Esophagus muscularis mucosa (tissue), 4 donors: ENCODE measurements around the gene CNOT6. TPM values are rescaled to one million over a fixed set of nuclear protein-coding genes. Genes with fewer than 3 reads are reported as not detected.

ENCODE experiments used
- DNase-seq: peaks from one replicate; pipeline ENCODE4 v3.0.0-alpha.2; 2017; ENCODE audit errors: extremely low spot score
- H3K27ac ChIP-seq, 4 donors: fragments of 200-600 bp; sonication (generic); replicated peaks in 1 of 4; 1 replicate in 3 of 4; 2 replicates in 1 of 4; pipeline ENCODE4 v1.5.1; 2016 to 2019; ENCODE audit warnings: mild to moderate bottlenecking in 1 of 4
- H3K27me3 ChIP-seq, 4 donors: fragments of 200-600 bp; sonication (generic); one replicate each; pipeline versions ENCODE4 v1.5.1 to v1.6.0; 2016 to 2019
- H3K36me3 ChIP-seq, 4 donors: fragments of 200-600 bp; sonication (generic); one replicate each; pipeline ENCODE4 v1.5.1; 2016 to 2019
- H3K4me1 ChIP-seq, 4 donors: fragments of 200-600 bp; sonication (generic); one replicate each; pipeline ENCODE4 v1.5.1; 2016 to 2019
- H3K4me3 ChIP-seq, 4 donors: fragments of 200-600 bp; sonication (generic); 1 replicate in 2 of 4; 2 replicates in 2 of 4; pipeline ENCODE4 v1.5.1; 2016 to 2019; ENCODE audit warnings: mild to moderate bottlenecking in 4 of 4, moderate library complexity in 1 of 4
- H3K9me3 ChIP-seq, 4 donors: fragments of 200-600 bp; sonication (generic); 1 replicate in 3 of 4; 2 replicates in 1 of 4; pipeline ENCODE4 v1.5.1; 2016 to 2019
- CTCF ChIP-seq, 3 experiments: fragments of 200-600 bp in 2 of 3; fragments of 450-650 bp in 1 of 3; sonication (generic) in 2 of 3; IDR thresholded peaks; one replicate each; pipeline ENCODE4 v1.5.1; 2017 to 2019; ENCODE audit warnings: antibody characterized with exemption in 3 of 3, mild to moderate bottlenecking in 2 of 3, moderate library complexity in 1 of 3
- EP300 ChIP-seq: sonication (generic); formaldehyde crosslinking; IDR thresholded peaks from one replicate; pipeline ENCODE4 v1.6.1; 2017; ENCODE audit warnings: antibody characterized with exemption
- POLR2A ChIP-seq: fragments of 450-650 bp; IDR thresholded peaks from one replicate; pipeline ENCODE4 v1.6.1; 2017; ENCODE audit warnings: antibody characterized with exemption, moderate library complexity, mild to moderate bottlenecking, low read depth
- POLR2AphosphoS5 ChIP-seq, 2 donors: sonication (generic); formaldehyde crosslinking; IDR thresholded peaks; one replicate each; pipeline ENCODE4 v1.6.1; 2017; ENCODE audit warnings: antibody characterized with exemption in 2 of 2
- WGBS: methylation state at CpG from one replicate; pipeline ENCODE4 v1.1.5; 2018; 5-methylcytosine and 5-hydroxymethylcytosine counted together
- intact Hi-C: fragments of 100-400 bp; cut with DNase I; formaldehyde crosslinking; loops from one replicate; pipeline ENCODE4 v1.15.1; 2023
- total RNA-seq, 4 donors: library from RNA; depleted of rRNA; stranded (reverse); fragments of >200 nt; gene quantifications; one replicate each; pipeline versions ENCODE4 v1.1.0 to v1.2.1, GENCODE V29; 2016

Gene CNOT6
- total RNA-seq, 4 donors from 2014 or later = 17.7 to 26.4 (median 20.5) TPM

GRCh38 chr5:180532268-180532667 is 38.1 kb downstream of the CNOT6 start:
- no peak overlapping the region for H3K27ac ChIP-seq
- no peaks in the 10 kb centered on the region for H3K9me3 ChIP-seq
- H3K4me1 ChIP-seq = no peaks in the 10 kb centered on the region
- H3K36me3 ChIP-seq = peaks cover 0 to 44% (median 20%) of the 10 kb centered on the region in 4 donors
- 100% methylated on average over 1 of the region's 1 CpG for WGBS
- H3K27me3 ChIP-seq = no peaks in the 10 kb centered on the region
- no peak overlapping the region for H3K4me3 ChIP-seq
- no peak for DNase-seq
- intact Hi-C loops = no loop called here
- TF ChIP-seq EP300 (no peak), POLR2AphosphoS5 (IDR thresholded peaks at IDR 0.05) (no peak), POLR2A (no peak), CTCF (IDR thresholded peaks at IDR 0.05) (no peak)

- no peak overlapping the region for H3K4me3 ChIP-seq
- no peaks in the 10 kb centered on the region for H3K4me1 ChIP-seq
- 100% methylated on average over 1 of the region's 1 CpG for WGBS
- peaks cover 0 to 44% (median 20%) of the 10 kb centered on the region in 4 donors for H3K36me3 ChIP-seq
- intact Hi-C loops = no loop called here
- DNase-seq = no peak
- no peaks in the 10 kb centered on the region for H3K27me3 ChIP-seq
- no peaks in the 10 kb centered on the region for H3K9me3 ChIP-seq
- no peak overlapping the region for H3K27ac ChIP-seq
- no peak for TF ChIP-seq CTCF (IDR thresholded peaks at IDR 0.05)
- TF ChIP-seq POLR2A = no peak
- no peak for TF ChIP-seq EP300
- no peak for TF ChIP-seq POLR2AphosphoS5 (IDR thresholded peaks at IDR 0.05)
Measured at GRCh38 chr5:180533845-180534244, 39.7 kb downstream of the CNOT6 start.

- Histone ChIP-seq H3K27ac (no peak overlapping the region), H3K36me3 (peaks cover 0 to 41% (median 18%) of the 10 kb centered on the region in 4 donors), H3K27me3 (no peaks in the 10 kb centered on the region), H3K4me1 (no peaks in the 10 kb centered on the region), H3K4me3 (no peak overlapping the region), H3K9me3 (no peaks in the 10 kb centered on the region)
- intact Hi-C loops = no loop called here
- WGBS = 90% methylated on average over 4 of the region's 4 CpGs
- TF ChIP-seq POLR2AphosphoS5 (IDR thresholded peaks at IDR 0.05) (no peak), POLR2A (no peak), EP300 (no peak), CTCF (IDR thresholded peaks at IDR 0.05) (no peak)
- DNase-seq = no peak
Measured at GRCh38 chr5:180535573-180535972, 41.4 kb downstream of the CNOT6 start.

- H3K27ac ChIP-seq = no peak overlapping the region
- no peaks in the 10 kb centered on the region for H3K4me1 ChIP-seq
- intact Hi-C loops = no loop called here
- H3K36me3 ChIP-seq = peaks cover 0 to 27% (median 12%) of the 10 kb centered on the region in 4 donors
- no peak overlapping the region for H3K4me3 ChIP-seq
- 86% methylated on average over 6 of the region's 6 CpGs for WGBS
- no peaks in the 10 kb centered on the region for H3K9me3 ChIP-seq
- TF ChIP-seq POLR2AphosphoS5 (IDR thresholded peaks at IDR 0.05) = no peak
- no peak for TF ChIP-seq CTCF (IDR thresholded peaks at IDR 0.05)
- TF ChIP-seq POLR2A = no peak
- DNase-seq = no peak
- H3K27me3 ChIP-seq = no peaks in the 10 kb centered on the region
Measured at GRCh38 chr5:180540050-180540694, 46.0 kb downstream of the CNOT6 start.

- Histone ChIP-seq H3K27me3 (no peaks in the 10 kb centered on the region), H3K9me3 (no peaks in the 10 kb centered on the region), H3K36me3 (peaks cover 0 to 23% (median 9%) of the 10 kb centered on the region in 4 donors), H3K27ac (no peak overlapping the region), H3K4me3 (no peak overlapping the region), H3K4me1 (no peaks in the 10 kb centered on the region)
- TF ChIP-seq POLR2A (no peak), CTCF (IDR thresholded peaks at IDR 0.05) (no peak), EP300 (no peak)
- intact Hi-C loops = no loop called here
- DNase-seq = no peak
- 91% methylated on average over 9 of the region's 9 CpGs for WGBS
Measured at GRCh38 chr5:180541710-180542109, 47.5 kb downstream of the CNOT6 start.
